ENCODE data around the gene B4GALT3. TPM values are rescaled to one million over a fixed set of nuclear protein-coding genes. Genes with fewer than 3 reads are reported as not detected.

B4GALT3 gene
- total and polyA plus RNA-seq, 9 of the 15 experiments (the other 6 are each of a cell fraction or from before 2014, with no cell fraction given) = 31.2 to 103 (median 46.1) TPM

GRCh38 chr1:161199506-161200139 lies 22.3 kb upstream of the B4GALT3 start:
- DNase-seq (ENCODE audit: extremely low read depth in 1 of 4, low spot score in 3 of 4) (peak in 1 of 4 experiments; percentile 16), FAIRE-seq (no peak), ATAC-seq (no peak)
- ChIA-PET CTCF (ENCODE audit: low intra/inter-chr PET ratio) (no interaction called here), POLR2A (interaction anchor here (0.8 to 1.4 kb wide), 4 partner anchors 13 to 189 kb away, joined by 3 to 5 read pairs (median 4); partner anchors contain the start of gene DEDD)
- Histone ChIP-seq H3K9me3 (replicated peaks; ENCODE audit: control insufficient read depth, insufficient read depth, low read depth, low read length) (no peaks in the 10 kb centered on the region), H2AFZ (ENCODE audit: low read depth, low read length) (peak overlapping the region; percentile 97), H3K27ac (ENCODE audit: extremely low read depth, low read depth, low read length) (peak overlapping the region; percentile 99), H3K4me2 (ENCODE audit: insufficient read depth, low read length) (peak overlapping the region; percentile 97), H3K9ac (ENCODE audit: insufficient read depth in 1 of 2, low read depth in 2 of 2, low read length in 2 of 2) (peak overlapping the region; percentile 83 to 85; a peak in 3 of 4 replicates), H3K36me3 (ENCODE audit: control insufficient read depth, insufficient read depth, low read length) (peaks cover 15% of the 10 kb centered on the region; the same call in 2 of the 3 replicates), H3K4me3 (no peak overlapping the region), H3K4me1 (replicated peaks in 1 of 2; ENCODE audit: control insufficient read depth in 2 of 2, insufficient read depth in 2 of 2, low read length in 2 of 2) (peaks cover 59 to 68% of the 10 kb centered on the region in 2 experiments), H3K79me2 (ENCODE audit: control insufficient read depth, insufficient read depth, low read length) (peaks cover 27% of the 10 kb centered on the region), H3K9me1 (ENCODE audit: control insufficient read depth, insufficient read depth, low read length) (no peaks in the 10 kb centered on the region), H4K20me1 (replicated peaks; ENCODE audit: control insufficient read depth, insufficient read depth, low read length) (no peaks in the 10 kb centered on the region), H3K27me3 (ENCODE audit: control insufficient read depth in 2 of 2, insufficient read depth in 2 of 2, low read length in 2 of 2) (no peaks in the 10 kb centered on the region)
- WGBS (ENCODE audit: insufficient coverage, low coverage, missing lambda C conversion rate) = 24% methylated on average over 4 of the region's 5 CpGs
- BruUV-seq (replicated peaks) = no TSS peak
- intact Hi-C loops (cut with micrococcal nuclease) = loop anchor here (5.0 kb wide), 1 partner anchor 108 kb away; the partner anchor contains the start of gene MPZ
- in situ Hi-C loops (cut with MboI) = no loop called here
- TF ChIP-seq ZBTB7A (IDR thresholded peaks at IDR 0.05; ENCODE audit: borderline replicate concordance, control insufficient read depth, low read depth, low read length) (peak; percentile 13; the same call in 1 of the 2 replicates), SMAD1 (IDR thresholded peaks at IDR 0.05; ENCODE audit: low read depth, low read length, partially characterized antibody) (no peak), PURB (CRISPR knock-in tag; IDR thresholded peaks at IDR 0.05; ENCODE audit: low read depth) (no peak), CBFB (CRISPR knock-in tag; IDR thresholded peaks at IDR 0.05) (no peak), CAMTA2 (CRISPR knock-in tag; conservative IDR thresholded peaks at IDR 0.05) (no peak)

Measured in K562 (cell line).